ENCODE measurements around the gene PCNX3. TPM values are rescaled to one million over a fixed set of nuclear protein-coding genes. Genes with fewer than 3 reads are reported as not detected.

Gene PCNX3
- total RNA-seq, 4 donors from 2014 or later = 24.1 to 44.1 (median 34.4) TPM

GRCh38 chr11:65584723-65585171 lies 30.8 kb upstream of the PCNX3 start:
- intact Hi-C loops (cut with DNase I; ENCODE audit: low total_unique reads) = no loop called here
- TF ChIP-seq, protein P1, sequence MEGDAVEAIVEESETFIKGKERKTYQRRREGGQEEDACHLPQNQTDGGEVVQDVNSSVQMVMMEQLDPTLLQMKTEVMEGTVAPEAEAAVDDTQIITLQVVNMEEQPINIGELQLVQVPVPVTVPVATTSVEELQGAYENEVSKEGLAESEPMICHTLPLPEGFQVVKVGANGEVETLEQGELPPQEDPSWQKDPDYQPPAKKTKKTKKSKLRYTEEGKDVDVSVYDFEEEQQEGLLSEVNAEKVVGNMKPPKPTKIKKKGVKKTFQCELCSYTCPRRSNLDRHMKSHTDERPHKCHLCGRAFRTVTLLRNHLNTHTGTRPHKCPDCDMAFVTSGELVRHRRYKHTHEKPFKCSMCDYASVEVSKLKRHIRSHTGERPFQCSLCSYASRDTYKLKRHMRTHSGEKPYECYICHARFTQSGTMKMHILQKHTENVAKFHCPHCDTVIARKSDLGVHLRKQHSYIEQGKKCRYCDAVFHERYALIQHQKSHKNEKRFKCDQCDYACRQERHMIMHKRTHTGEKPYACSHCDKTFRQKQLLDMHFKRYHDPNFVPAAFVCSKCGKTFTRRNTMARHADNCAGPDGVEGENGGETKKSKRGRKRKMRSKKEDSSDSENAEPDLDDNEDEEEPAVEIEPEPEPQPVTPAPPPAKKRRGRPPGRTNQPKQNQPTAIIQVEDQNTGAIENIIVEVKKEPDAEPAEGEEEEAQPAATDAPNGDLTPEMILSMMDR (IDR thresholded peaks at IDR 0.05) = no peak
- TF ChIP-seq POLR2A (IDR thresholded peaks at IDR 0.05) = no peak
- no peak for DNase-seq (ENCODE audit: low spot score in 2 of 2)
- WGBS, 2 donors = 44 to 58% methylated on average over 22 to 29 of the region's 46 CpGs
- H3K4me3 ChIP-seq (ENCODE audit: low read depth, poor library complexity, severe bottlenecking) = no peak overlapping the region

DNA sequence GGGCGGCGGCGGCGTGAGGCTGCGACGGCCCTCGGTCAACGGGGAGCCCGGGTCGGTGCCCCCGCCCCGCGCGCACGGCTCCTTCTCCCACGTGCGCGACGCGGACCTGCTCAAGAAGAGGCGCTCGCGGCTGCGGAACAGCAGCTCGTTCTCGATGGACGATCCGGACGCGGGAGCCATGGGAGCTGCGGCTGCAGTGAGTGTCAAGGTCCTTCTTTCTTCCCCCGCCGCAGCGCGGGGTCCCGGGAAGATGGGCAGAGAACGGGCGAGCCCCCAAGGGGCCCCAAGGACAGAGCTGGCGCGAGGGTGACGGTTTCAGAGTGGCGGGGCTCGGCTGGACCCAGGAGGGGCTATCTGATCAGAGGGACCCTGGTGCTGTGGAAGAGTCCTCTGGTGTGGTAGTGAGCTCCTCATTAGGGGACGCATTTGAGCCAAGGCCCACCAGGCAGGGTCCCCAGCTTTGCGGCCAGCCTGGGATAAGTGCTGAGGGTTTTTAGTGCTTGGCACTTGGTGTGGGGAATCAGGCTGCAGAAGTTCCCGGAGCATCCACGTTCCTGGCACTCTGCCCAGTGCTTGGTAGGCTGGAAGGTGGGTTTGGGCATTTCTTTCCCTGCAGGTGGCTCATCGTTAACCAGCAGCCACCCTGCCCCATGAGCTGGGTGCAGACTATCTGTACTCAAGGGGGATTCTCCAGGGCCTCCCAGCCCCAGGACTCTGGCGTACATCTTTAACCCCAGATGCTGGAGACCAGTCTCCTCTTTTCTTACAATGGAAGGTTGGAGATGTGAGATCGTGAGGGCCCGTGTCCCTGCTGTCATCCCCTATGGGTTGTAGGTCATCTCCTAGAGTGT lies 30.0 kb upstream of the PCNX3 start:
- 68 to 80% methylated on average over 44 to 51 of the region's 51 CpGs for WGBS, 2 donors
- H3K4me3 ChIP-seq (ENCODE audit: low read depth, poor library complexity, severe bottlenecking) = no peak overlapping the region
- intact Hi-C loops (cut with DNase I; ENCODE audit: low total_unique reads) = no loop called here
- TF ChIP-seq, protein P1 (IDR thresholded peaks at IDR 0.05) = no peak
- TF ChIP-seq POLR2A (IDR thresholded peaks at IDR 0.05) = no peak
- no peak for DNase-seq (ENCODE audit: low spot score in 2 of 2)

- H3K4me3 ChIP-seq (ENCODE audit: low read depth, poor library complexity, severe bottlenecking) = no peak overlapping the region
- 84 to 86% methylated on average over 4 of the region's 4 CpGs for WGBS, 2 donors
- intact Hi-C loops (cut with DNase I; ENCODE audit: low total_unique reads) = no loop called here
- TF ChIP-seq, protein P1 (IDR thresholded peaks at IDR 0.05) = no peak
- no peak for TF ChIP-seq POLR2A (IDR thresholded peaks at IDR 0.05)
- DNase-seq (ENCODE audit: low spot score in 2 of 2) = no peak
Observed at GRCh38 chr11:65586247-65586630, 29.3 kb upstream of the PCNX3 start.

GRCh38 chr11:65586676-65587075 lies 28.9 kb upstream of the PCNX3 start:
- no peak overlapping the region for H3K4me3 ChIP-seq (ENCODE audit: low read depth, poor library complexity, severe bottlenecking)
- 60 to 62% methylated on average over 2 of the region's 2 CpGs for WGBS, 2 donors
- DNase-seq (ENCODE audit: low spot score in 2 of 2) = no peak
- TF ChIP-seq, protein P1 (IDR thresholded peaks at IDR 0.05) = no peak
- TF ChIP-seq POLR2A (IDR thresholded peaks at IDR 0.05) = no peak
- intact Hi-C loops (cut with DNase I; ENCODE audit: low total_unique reads) = no loop called here

GRCh38 chr11:65588199-65589054 lies 27.1 kb upstream of the PCNX3 start:
- 43 to 46% methylated on average over 13 of the region's 13 CpGs for WGBS, 2 donors
- TF ChIP-seq, protein P1 (IDR thresholded peaks at IDR 0.05) = no peak
- no peak for TF ChIP-seq POLR2A (IDR thresholded peaks at IDR 0.05)
- DNase-seq (ENCODE audit: low spot score in 2 of 2) = no peak
- H3K4me3 ChIP-seq (ENCODE audit: low read depth, poor library complexity, severe bottlenecking) = no peak overlapping the region
- intact Hi-C loops (cut with DNase I; ENCODE audit: low total_unique reads) = no loop called here
